Measurements from ENCODE around the gene DNAJC30. TPM values are rescaled to one million over a fixed set of nuclear protein-coding genes. Genes with fewer than 3 reads are reported as not detected.

DNAJC30 gene
- total RNA-seq, 1 donor, result 2.9 TPM

DNA sequence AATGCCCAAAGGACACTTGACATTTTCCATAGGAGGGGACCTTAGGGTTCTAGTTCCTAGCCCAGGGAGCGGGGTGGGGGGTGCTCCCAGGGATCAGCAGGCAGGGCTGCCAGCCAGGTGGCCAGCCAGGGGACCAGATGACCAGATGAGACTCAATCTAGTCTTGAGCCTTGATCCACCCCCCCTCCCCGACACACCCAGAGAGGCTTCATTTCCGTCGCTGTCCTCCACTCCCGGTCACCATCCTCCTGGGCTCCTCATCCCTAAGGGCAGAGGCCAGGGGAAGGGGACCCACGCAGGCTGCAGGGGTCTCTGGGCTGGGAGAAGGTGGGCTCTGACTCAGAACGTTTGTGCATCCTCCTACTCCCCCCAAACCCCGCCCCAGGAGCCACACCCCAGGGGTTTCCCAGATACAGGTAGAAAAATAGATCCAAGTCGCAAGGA lies 35.2 kb upstream of the DNAJC30 start:
- no peak for DNase-seq (ENCODE audit: insufficient read length, low spot score, missing footprints)
- Histone ChIP-seq H4K20me1 (ENCODE audit: insufficient read depth, low read length) (peaks cover 37% of the 10 kb centered on the region), H3K36me3 (ENCODE audit: insufficient read depth, low read length) (peaks cover 1% of the 10 kb centered on the region), H3K9me3 (ENCODE audit: low read depth, low read length) (no peaks in the 10 kb centered on the region), H3K4me3 (ENCODE audit: insufficient read depth, low read length) (peak overlapping the region; percentile 95), H3K79me2 (ENCODE audit: insufficient read depth, low read length) (peaks cover 55% of the 10 kb centered on the region), H2AFZ (ENCODE audit: low read length) (no peak overlapping the region), H3K27ac (ENCODE audit: low read depth, low read length) (peak overlapping the region; percentile 95), H3K27me3 (ENCODE audit: insufficient read depth, low read length) (no peaks in the 10 kb centered on the region), H3K4me1 (ENCODE audit: insufficient read depth, low read length) (peaks cover 33% of the 10 kb centered on the region), H3K4me2 (ENCODE audit: insufficient read depth, low read length) (peak overlapping the region; percentile 82)
- no peak for TF ChIP-seq CTCF (IDR thresholded peaks at IDR 0.05; ENCODE audit: extremely low read depth, low read depth, low read length)

GRCh38 chr7:73717991-73718405 lies 34.7 kb upstream of the DNAJC30 start:
- Histone ChIP-seq H3K27me3 (ENCODE audit: insufficient read depth, low read length) (no peaks in the 10 kb centered on the region), H3K27ac (ENCODE audit: low read depth, low read length) (peak overlapping the region; percentile 95), H3K4me2 (ENCODE audit: insufficient read depth, low read length) (peak overlapping the region; percentile 82), H3K4me3 (ENCODE audit: insufficient read depth, low read length) (peak overlapping the region; percentile 95), H4K20me1 (ENCODE audit: insufficient read depth, low read length) (peaks cover 42% of the 10 kb centered on the region), H3K4me1 (ENCODE audit: insufficient read depth, low read length) (peaks cover 33% of the 10 kb centered on the region), H2AFZ (ENCODE audit: low read length) (no peak overlapping the region), H3K9me3 (ENCODE audit: low read depth, low read length) (no peaks in the 10 kb centered on the region), H3K36me3 (ENCODE audit: insufficient read depth, low read length) (peaks cover 6% of the 10 kb centered on the region), H3K79me2 (ENCODE audit: insufficient read depth, low read length) (peaks cover 59% of the 10 kb centered on the region)
- TF ChIP-seq CTCF (IDR thresholded peaks at IDR 0.05; ENCODE audit: extremely low read depth, low read depth, low read length), result no peak
- peak; percentile 97 for DNase-seq (ENCODE audit: insufficient read length, low spot score, missing footprints)

GRCh38 chr7:73717025-73717807 lies 34.0 kb upstream of the DNAJC30 start:
- H3K9me3 ChIP-seq (ENCODE audit: low read depth, low read length), result no peaks in the 10 kb centered on the region
- no peak for TF ChIP-seq CTCF (IDR thresholded peaks at IDR 0.05; ENCODE audit: extremely low read depth, low read depth, low read length)
- H3K4me2 ChIP-seq (ENCODE audit: insufficient read depth, low read length), result peak overlapping the region; percentile 82
- no peaks in the 10 kb centered on the region for H3K27me3 ChIP-seq (ENCODE audit: insufficient read depth, low read length)
- peaks cover 33% of the 10 kb centered on the region for H3K4me1 ChIP-seq (ENCODE audit: insufficient read depth, low read length)
- H3K79me2 ChIP-seq (ENCODE audit: insufficient read depth, low read length), result peaks cover 67% of the 10 kb centered on the region
- DNase-seq (ENCODE audit: insufficient read length, low spot score, missing footprints), result peak; percentile 80
- H4K20me1 ChIP-seq (ENCODE audit: insufficient read depth, low read length), result peaks cover 50% of the 10 kb centered on the region
- peak overlapping the region; percentile 95 for H3K27ac ChIP-seq (ENCODE audit: low read depth, low read length)
- peak overlapping the region; percentile 95 for H3K4me3 ChIP-seq (ENCODE audit: insufficient read depth, low read length)
- H3K36me3 ChIP-seq (ENCODE audit: insufficient read depth, low read length), result peaks cover 12% of the 10 kb centered on the region
- H2AFZ ChIP-seq (ENCODE audit: low read length), result no peak overlapping the region

- no peak overlapping the region for H3K4me3 ChIP-seq (ENCODE audit: insufficient read depth, low read length)
- peaks cover 33% of the 10 kb centered on the region for H3K4me1 ChIP-seq (ENCODE audit: insufficient read depth, low read length)
- peak overlapping the region; percentile 34 for H3K4me2 ChIP-seq (ENCODE audit: insufficient read depth, low read length)
- H3K36me3 ChIP-seq (ENCODE audit: insufficient read depth, low read length), result peaks cover 16% of the 10 kb centered on the region
- peaks cover 75% of the 10 kb centered on the region for H3K79me2 ChIP-seq (ENCODE audit: insufficient read depth, low read length)
- no peaks in the 10 kb centered on the region for H3K27me3 ChIP-seq (ENCODE audit: insufficient read depth, low read length)
- H3K27ac ChIP-seq (ENCODE audit: low read depth, low read length), result peak overlapping the region; percentile 64
- no peak overlapping the region for H2AFZ ChIP-seq (ENCODE audit: low read length)
- peak; percentile 59 for DNase-seq (ENCODE audit: insufficient read length, low spot score, missing footprints)
- no peak for TF ChIP-seq CTCF (IDR thresholded peaks at IDR 0.05; ENCODE audit: extremely low read depth, low read depth, low read length)
- no peaks in the 10 kb centered on the region for H3K9me3 ChIP-seq (ENCODE audit: low read depth, low read length)
- peaks cover 58% of the 10 kb centered on the region for H4K20me1 ChIP-seq (ENCODE audit: insufficient read depth, low read length)
These were observed 33.2 kb upstream of the DNAJC30 start for GRCh38 chr7:73716318-73716890.
